Endothelial cell of umbilical vein (primary cell): ENCODE measurements around the gene NOP9. TPM values are rescaled to one million over a fixed set of nuclear protein-coding genes. Genes with fewer than 3 reads are reported as not detected.

Experiments used
- BruUV-seq: library from RNA; stranded (reverse); fragments of 400-500 nt; replicated peaks from 2 replicates; lab custom pipeline; 2021; lab: Mats Ljungman, UMichigan
- CTCF ChIA-PET: fragments of 300-600, 350-600 bp; sonication (Branson Sonifier 250); formaldehyde crosslinking; loops from one replicate; lab custom pipeline; 2021; ENCODE audit warnings: antibody characterized with exemption, inconsistent platforms; lab: Charles Lee
- POLR2A ChIA-PET: fragments of 300-600, 350-600 bp; sonication (Branson Sonifier 250); formaldehyde crosslinking; loops from one replicate; lab custom pipeline; 2021; ENCODE audit warnings: antibody characterized with exemption, inconsistent platforms; lab: Charles Lee
- DNase-seq: peaks from one replicate; pipeline ENCODE4 v3.0.0-alpha.2; 2011; ENCODE audit warnings: low read depth, low spot score
- FAIRE-seq: peaks from 2 replicates; lab custom pipeline; 2011; peaks lifted over from hg19 to GRCh38; lab: Jason Lieb, UNC
- H2AFZ ChIP-seq: 2 replicates; pipeline ENCODE4 v1.6.0; 2012; ENCODE audit warnings: low read depth, low read length, control low read depth, inconsistent platforms
- H3K27ac ChIP-seq: 2 replicates; pipeline ENCODE4 v1.5.1; 2011; ENCODE audit warnings: low read depth, mild to moderate bottlenecking, control low read depth, low read length, moderate library complexity; ENCODE audit not compliant: insufficient read depth
- H3K27me3 ChIP-seq, 2 experiments: 2 replicates each; pipeline versions ENCODE4 v1.6.0 to v1.6.1; 2011; ENCODE audit warnings: low read length in 2 of 2, mixed read lengths in 1 of 2; ENCODE audit not compliant: control insufficient read depth in 2 of 2, insufficient read depth in 2 of 2
- H3K36me3 ChIP-seq, 2 experiments: 2 replicates in 1 of 2; 3 replicates in 1 of 2; pipeline ENCODE4 v1.5.1; 2011; ENCODE audit warnings: low read length in 2 of 2, mild to moderate bottlenecking in 1 of 2, moderate library complexity in 1 of 2; ENCODE audit not compliant: control insufficient read depth in 2 of 2, insufficient read depth in 2 of 2; ENCODE audit errors: extremely low read depth in 1 of 2
- H3K4me1 ChIP-seq: 3 replicates; pipeline ENCODE4 v1.5.1; 2011; ENCODE audit warnings: mild to moderate bottlenecking, low read length; ENCODE audit not compliant: control insufficient read depth, insufficient read depth; ENCODE audit errors: extremely low read depth
- H3K4me2 ChIP-seq: 2 replicates; pipeline ENCODE4 v1.6.1; 2011; ENCODE audit warnings: low read length, control low read depth, mixed read lengths; ENCODE audit not compliant: insufficient read depth
- H3K4me3 ChIP-seq, 3 experiments: fragments of 200-600 bp in 1 of 3; sonication (generic), shearing (Covaris generic) in 1 of 3; replicated peaks in 1 of 3; 2 replicates each; pipeline ENCODE4 v1.5.1; 2011 to 2016; ENCODE audit warnings: control low read depth in 3 of 3, low read length in 3 of 3, mild to moderate bottlenecking in 2 of 3, inconsistent platforms in 1 of 3, low read depth in 1 of 3, moderate library complexity in 1 of 3; ENCODE audit not compliant: insufficient read depth in 1 of 3
- H3K79me2 ChIP-seq: 2 replicates; pipeline ENCODE4 v1.6.0; 2012; ENCODE audit warnings: low read length, inconsistent platforms; ENCODE audit not compliant: control insufficient read depth, insufficient read depth
- H3K9ac ChIP-seq: replicated peaks from 2 replicates; pipeline ENCODE3; 2011; ENCODE audit warnings: low read length, control low read depth; ENCODE audit not compliant: insufficient read depth; ENCODE audit errors: extremely low read depth
- H3K9me1 ChIP-seq: replicated peaks from 3 replicates; pipeline ENCODE4 v1.6.0; 2011; ENCODE audit warnings: mild to moderate bottlenecking, low read length; ENCODE audit not compliant: control insufficient read depth, insufficient read depth; ENCODE audit errors: extremely low read depth
- H3K9me3 ChIP-seq: replicated peaks from 2 replicates; pipeline ENCODE4 v1.5.1; 2012; ENCODE audit warnings: low read length, inconsistent platforms; ENCODE audit not compliant: control insufficient read depth, insufficient read depth
- H4K20me1 ChIP-seq: replicated peaks from 2 replicates; pipeline ENCODE3; 2011; ENCODE audit warnings: mild to moderate bottlenecking, low read length; ENCODE audit not compliant: control insufficient read depth, insufficient read depth; ENCODE audit errors: extremely low read depth
- GATA2 ChIP-seq: IDR thresholded peaks from 2 replicates; pipeline ENCODE4 v1.7.0; 2011; ENCODE audit warnings: low read depth, mild to moderate bottlenecking, moderate library complexity, mixed read lengths, low read length; ENCODE audit not compliant: insufficient read length, insufficient read depth
- dilution Hi-C: fragments of 300-500 bp; cut with MboI; formaldehyde crosslinking; loops from one replicate; pipeline ENCODE4 v1.15.0; 2019; ENCODE audit warnings: low sequenced_read_pairs; ENCODE audit not compliant: extremely low pct_ligation_motif_present
- intact Hi-C: fragments of 100-400 bp; cut with micrococcal nuclease; formaldehyde crosslinking; loops from one replicate; pipeline ENCODE4 v1.10.0; 2022
- polyA plus RNA-seq, 4 experiments: library from polyadenylated mRNA; depleted of rRNA in 3 of 4; stranded (reverse) in 3 of 4; unstranded in 1 of 4; fragments of >200 nt; gene quantifications; 2 replicates each; pipeline versions ENCODE4 v1.2.1 to v1.2.3, GENCODE V29; 2011 to 2012; ENCODE audit warnings: missing spikeins in 1 of 4
- total RNA-seq: library from RNA; stranded (reverse); gene quantifications from 2 replicates; pipeline ENCODE4 v1.2.3, GENCODE V29; 2021
- TF ChIP-seq, protein P1 (sequence below), 2 donors: IDR thresholded peaks; 1 replicate in 1 of 2; 2 replicates in 1 of 2; pipeline ENCODE4 v1.5.1; 2011; ENCODE audit warnings: low read length in 2 of 2, mild to moderate bottlenecking in 2 of 2, moderate library complexity in 2 of 2, control low read depth in 1 of 2, inconsistent platforms in 1 of 2, low read depth in 1 of 2; ENCODE audit not compliant: insufficient read depth in 1 of 2; ENCODE audit errors: extremely low read depth in 1 of 2

NOP9 gene
- total and polyA plus RNA-seq, 2 donors (not counting 3 experiments of a cell fraction or from before 2014, with no cell fraction given): 16.2 to 31.0 TPM

DNA sequence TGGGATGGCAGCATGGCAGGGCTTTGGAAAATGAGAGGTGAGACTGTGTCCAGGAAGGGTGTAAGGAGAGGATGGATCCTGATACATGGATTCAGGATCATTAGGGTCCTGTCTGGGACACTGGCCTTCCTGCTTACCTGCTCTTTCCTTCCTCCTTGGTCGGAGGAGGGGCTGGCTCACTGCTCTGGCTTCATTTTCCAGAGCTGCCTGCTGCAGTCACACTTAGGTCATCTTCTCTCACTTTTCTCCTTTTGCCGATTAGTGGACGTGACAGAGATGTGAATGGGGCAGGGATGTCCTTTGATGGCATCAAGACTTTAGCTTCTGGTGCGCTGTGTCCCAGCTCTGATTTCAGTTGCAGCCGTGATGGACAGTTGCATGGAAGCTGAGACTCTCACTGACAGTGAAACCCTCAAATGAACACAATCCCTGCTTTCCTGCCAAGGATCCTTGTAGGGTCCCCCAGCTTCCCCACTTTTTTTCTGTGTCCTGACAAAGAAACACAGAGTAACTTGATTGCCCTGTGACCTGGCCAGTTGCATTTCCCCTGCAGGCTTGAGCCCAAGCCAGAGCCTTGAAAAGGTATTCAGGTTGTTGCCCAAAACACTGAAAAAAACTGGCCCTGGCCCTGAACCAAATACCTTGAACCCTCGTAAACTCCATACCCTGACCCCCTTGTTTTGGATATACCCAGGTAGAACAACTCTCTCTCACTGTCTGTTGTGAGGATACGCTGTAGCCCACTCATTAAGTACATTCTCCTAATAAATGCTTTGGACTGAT lies 8.9 kb downstream of the NOP9 start:
- no peaks in the 10 kb centered on the region for H4K20me1 ChIP-seq
- H3K79me2 ChIP-seq: no peaks in the 10 kb centered on the region
- ChIA-PET POLR2A (interaction anchor here (0.9 to 1.2 kb wide), 3 partner anchors 66 to 95 kb away, joined by 3 to 4 read pairs (median 3); partner anchors contain the start of genes CHMP4A, MDP1 and TINF2), CTCF (interaction anchor here (0.6 to 7.4 kb wide), 45 partner anchors 8 to 754 kb away, joined by 3 to 122 read pairs (median 5); partner anchors contain the start of genes CHMP4A, DHRS1, GMPR2 and IPO4)
- H3K9me1 ChIP-seq: no peaks in the 10 kb centered on the region
- H3K4me1 ChIP-seq: peaks cover 37% of the 10 kb centered on the region
- intact Hi-C loops (loop anchor here (1.0 kb wide), 2 partner anchors 37 to 66 kb away; partner anchors contain the start of genes RABGGTA and TINF2), dilution Hi-C loops (no loop called here)
- no peak overlapping the region for H3K4me3 ChIP-seq
- H3K9ac ChIP-seq: no peak overlapping the region
- no peak overlapping the region for H2AFZ ChIP-seq
- no peak overlapping the region for H3K27ac ChIP-seq
- FAIRE-seq (no peak), DNase-seq (no peak)
- H3K27me3 ChIP-seq: no peaks in the 10 kb centered on the region
- H3K9me3 ChIP-seq: no peaks in the 10 kb centered on the region
- peaks cover 0 to 29% of the 10 kb centered on the region in 2 experiments for H3K36me3 ChIP-seq
- no peak overlapping the region for H3K4me2 ChIP-seq
- BruUV-seq: no TSS peak
- TF ChIP-seq, protein P1, sequence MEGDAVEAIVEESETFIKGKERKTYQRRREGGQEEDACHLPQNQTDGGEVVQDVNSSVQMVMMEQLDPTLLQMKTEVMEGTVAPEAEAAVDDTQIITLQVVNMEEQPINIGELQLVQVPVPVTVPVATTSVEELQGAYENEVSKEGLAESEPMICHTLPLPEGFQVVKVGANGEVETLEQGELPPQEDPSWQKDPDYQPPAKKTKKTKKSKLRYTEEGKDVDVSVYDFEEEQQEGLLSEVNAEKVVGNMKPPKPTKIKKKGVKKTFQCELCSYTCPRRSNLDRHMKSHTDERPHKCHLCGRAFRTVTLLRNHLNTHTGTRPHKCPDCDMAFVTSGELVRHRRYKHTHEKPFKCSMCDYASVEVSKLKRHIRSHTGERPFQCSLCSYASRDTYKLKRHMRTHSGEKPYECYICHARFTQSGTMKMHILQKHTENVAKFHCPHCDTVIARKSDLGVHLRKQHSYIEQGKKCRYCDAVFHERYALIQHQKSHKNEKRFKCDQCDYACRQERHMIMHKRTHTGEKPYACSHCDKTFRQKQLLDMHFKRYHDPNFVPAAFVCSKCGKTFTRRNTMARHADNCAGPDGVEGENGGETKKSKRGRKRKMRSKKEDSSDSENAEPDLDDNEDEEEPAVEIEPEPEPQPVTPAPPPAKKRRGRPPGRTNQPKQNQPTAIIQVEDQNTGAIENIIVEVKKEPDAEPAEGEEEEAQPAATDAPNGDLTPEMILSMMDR (IDR thresholded peaks at IDR 0.05; ENCODE audit: extremely low read depth in 1 of 2, insufficient read depth in 1 of 2, low read depth in 1 of 2, low read length in 2 of 2): peak in 1 of 2 donors; percentile 1
- TF ChIP-seq GATA2: no peak
